BJ (cell line): Measurements from ENCODE around the gene FITM1. TPM values are rescaled to one million over a fixed set of nuclear protein-coding genes. Genes with fewer than 3 reads are reported as not detected.

Source experiments
- CTCF ChIA-PET: fragments of 350-600 bp; formaldehyde crosslinking; extraction: SDS; loops from one replicate; lab custom pipeline; 2021; ENCODE audit warnings: antibody characterized with exemption, inconsistent platforms; lab: Yijun Ruan, JAX
- POLR2A ChIA-PET: fragments of 300-600 bp; sonication (Branson Sonifier 250); formaldehyde crosslinking; extraction: SDS; loops from one replicate; lab custom pipeline; 2021; ENCODE audit warnings: antibody characterized with exemption; lab: Charles Lee
- DNase-seq: peaks from one replicate; pipeline ENCODE4 v3.0.0-alpha.2; 2011; ENCODE audit warnings: low read depth
- H3K27me3 ChIP-seq: 2 replicates; pipeline ENCODE4 v1.6.0; 2011; ENCODE audit warnings: low read length; ENCODE audit not compliant: control insufficient read depth, insufficient read depth
- H3K36me3 ChIP-seq: 2 replicates; pipeline ENCODE4 v1.5.1; 2011; ENCODE audit warnings: low read length; ENCODE audit not compliant: control insufficient read depth, insufficient read depth
- H3K4me3 ChIP-seq: 2 replicates; pipeline ENCODE4 v1.5.1; 2011; ENCODE audit warnings: low read depth, mild to moderate bottlenecking, control low read depth, low read length
- CTCF ChIP-seq: IDR thresholded peaks from 2 replicates; pipeline ENCODE4 v1.5.1; 2011; ENCODE audit warnings: low read depth, mild to moderate bottlenecking, control low read depth, inconsistent platforms, low read length, moderate library complexity; ENCODE audit not compliant: insufficient read depth
- polyA plus RNA-seq: library from polyadenylated mRNA; depleted of rRNA; stranded (reverse); fragments of >200 nt; gene quantifications from 2 replicates; pipeline ENCODE4 v1.2.3, GENCODE V29; 2011

FITM1 gene
- polyA plus RNA-seq, 1 experiment, result 0.10 TPM

- DNase-seq, result no peak
- ChIA-PET POLR2A (no interaction called here), CTCF (interaction anchor here (1.0 kb wide), 1 partner anchor 20 kb away, joined by 3 read pairs; no protein-coding TSS in a partner anchor)
- Histone ChIP-seq H3K27me3 (no peaks in the 10 kb centered on the region), H3K4me3 (no peak overlapping the region), H3K36me3 (peaks cover 51% of the 10 kb centered on the region)
- no peak for TF ChIP-seq CTCF
Observed at GRCh38 chr14:24155100-24155499, 24.6 kb downstream of the FITM1 start.

GRCh38 chr14:24156840-24157239 lies 26.4 kb downstream of the FITM1 start:
- DNase-seq, result no peak
- CTCF ChIA-PET, result interaction anchor here (1.5 kb wide), 1 partner anchor 42 kb away, joined by 3 read pairs; the partner anchor contains the start of genes DCAF11 and NRL
- no peaks in the 10 kb centered on the region for H3K27me3 ChIP-seq
- H3K4me3 ChIP-seq, result no peak overlapping the region
- TF ChIP-seq CTCF, result no peak
- H3K36me3 ChIP-seq, result peaks cover 40% of the 10 kb centered on the region
- POLR2A ChIA-PET, result interaction anchor here (0.6 kb wide), 1 partner anchor 12 kb away, joined by 6 read pairs; no protein-coding TSS in a partner anchor

- no peak for DNase-seq
- ChIA-PET CTCF (interaction anchor here (1.5 kb wide), 1 partner anchor 43 kb away, joined by 3 read pairs; the partner anchor contains the start of genes DCAF11 and NRL), POLR2A (no interaction called here)
- Histone ChIP-seq H3K4me3 (no peak overlapping the region), H3K27me3 (no peaks in the 10 kb centered on the region), H3K36me3 (peaks cover 40% of the 10 kb centered on the region)
- no peak for TF ChIP-seq CTCF
Observed at GRCh38 chr14:24157331-24157730, 26.9 kb downstream of the FITM1 start.

GRCh38 chr14:24159777-24160498 lies 29.5 kb downstream of the FITM1 start:
- no peak for DNase-seq
- ChIA-PET POLR2A (no interaction called here), CTCF (interaction anchor here (0.8 to 4.6 kb wide), 15 partner anchors 9 to 272 kb away, joined by 3 to 39 read pairs (median 7); partner anchors contain the start of genes DCAF11, EMC9, IPO4 and NRL)
- Histone ChIP-seq H3K27me3 (no peaks in the 10 kb centered on the region), H3K36me3 (peaks cover 55% of the 10 kb centered on the region), H3K4me3 (no peak overlapping the region)
- TF ChIP-seq CTCF, result no peak

GRCh38 chr14:24160499-24160849 lies 30.0 kb downstream of the FITM1 start:
- TF ChIP-seq CTCF, result no peak
- ChIA-PET POLR2A (interaction anchor here (1.0 to 1.9 kb wide), 4 partner anchors 9 to 20 kb away, joined by 3 to 8 read pairs (median 4); partner anchors contain the start of genes EMC9 and PSME2), CTCF (interaction anchor here (0.6 to 4.6 kb wide), 24 partner anchors 9 to 282 kb away, joined by 3 to 39 read pairs (median 7); partner anchors contain the start of genes CHMP4A, DCAF11, EMC9 and IPO4)
- Histone ChIP-seq H3K36me3 (peaks cover 53% of the 10 kb centered on the region), H3K4me3 (no peak overlapping the region), H3K27me3 (no peaks in the 10 kb centered on the region)
- DNase-seq, result no peak
